ENCODE measurements around the gene RANBP3.
"Not testable (repeated sequence)": the region's sequence is repeated elsewhere in the genome, so short reads cannot be mapped to it uniquely, and the experiment has no call there.

Gene RANBP3

GRCh38 chr19:6006896-6007295, 29.0 kb upstream of the RANBP3 start:
- DNase-seq: no peak

DNA sequence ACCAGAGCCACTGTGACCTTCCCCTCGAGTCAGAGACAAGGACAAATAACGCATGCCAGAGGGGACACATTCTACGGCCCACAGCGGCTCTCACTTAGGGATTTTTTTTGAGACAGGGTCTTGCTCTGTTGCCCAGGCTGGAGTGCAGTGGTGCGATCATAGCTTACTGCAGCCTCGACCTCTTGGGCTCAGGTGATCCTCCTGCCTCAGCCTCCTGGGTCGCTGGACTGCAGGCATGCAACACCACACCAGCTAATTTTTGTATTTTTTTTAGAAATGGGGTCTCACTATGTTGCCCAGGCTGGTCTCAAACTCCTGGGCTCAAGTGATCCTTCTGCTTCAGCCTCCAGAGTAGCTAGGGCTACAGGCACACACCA, 28.1 kb upstream of the RANBP3 start:
- not testable (repeated sequence) for DNase-seq

- no peak for DNase-seq
These were observed 27.6 kb upstream of the RANBP3 start for GRCh38 chr19:6005321-6006069.

DNA sequence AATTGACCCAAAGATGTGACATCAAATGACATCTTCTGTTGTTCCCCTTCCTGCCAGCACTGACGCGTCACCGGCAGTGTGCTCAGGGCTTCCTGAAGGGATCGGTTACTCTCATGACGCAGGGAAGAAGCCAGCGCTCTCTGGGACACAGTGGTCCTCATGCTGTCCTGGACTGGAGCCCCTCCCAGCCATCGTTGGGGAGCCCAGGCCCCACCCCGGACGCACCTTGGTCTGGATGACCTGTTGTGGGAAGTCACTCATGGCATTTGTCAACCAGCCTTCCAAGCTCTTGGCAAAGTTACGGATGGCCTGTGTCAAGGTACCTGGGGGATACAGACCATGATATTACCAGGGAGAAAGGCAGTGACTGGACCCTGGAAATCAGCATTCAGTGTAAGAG, 26.0 kb upstream of the RANBP3 start:
- no peak for DNase-seq

GRCh38 chr19:6002591-6002990, 24.7 kb upstream of the RANBP3 start:
- no peak for DNase-seq

DNA sequence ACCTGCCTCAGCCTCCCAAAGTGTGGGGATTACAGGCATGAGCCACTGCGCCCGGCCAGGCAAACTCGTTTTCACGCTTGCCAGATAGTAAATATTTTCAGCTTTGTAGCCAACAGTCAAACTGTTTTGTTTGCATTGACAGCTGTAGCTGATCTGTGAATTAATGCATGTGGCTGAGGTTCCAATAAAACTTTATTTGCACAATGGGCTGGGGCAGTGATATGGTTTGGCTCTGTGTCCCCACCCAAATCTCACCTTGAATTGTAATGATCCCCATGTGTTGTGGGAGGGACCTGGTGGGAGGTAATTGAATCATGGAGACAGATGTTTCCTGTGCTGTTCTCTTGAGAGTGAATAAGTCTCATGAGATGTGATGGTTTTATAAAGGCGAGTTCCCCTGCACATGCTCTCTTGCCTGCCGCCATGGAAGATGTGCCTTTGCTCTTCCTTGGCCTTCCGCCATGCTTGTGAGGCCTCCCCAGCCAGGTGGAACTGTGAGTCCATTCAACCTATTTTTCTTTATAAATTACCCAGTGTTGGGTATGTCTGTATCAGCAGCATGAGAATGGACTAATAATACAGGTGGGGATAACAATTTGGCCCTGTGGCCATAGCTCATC, 22.4 kb upstream of the RANBP3 start:
- no peak for DNase-seq

DNA sequence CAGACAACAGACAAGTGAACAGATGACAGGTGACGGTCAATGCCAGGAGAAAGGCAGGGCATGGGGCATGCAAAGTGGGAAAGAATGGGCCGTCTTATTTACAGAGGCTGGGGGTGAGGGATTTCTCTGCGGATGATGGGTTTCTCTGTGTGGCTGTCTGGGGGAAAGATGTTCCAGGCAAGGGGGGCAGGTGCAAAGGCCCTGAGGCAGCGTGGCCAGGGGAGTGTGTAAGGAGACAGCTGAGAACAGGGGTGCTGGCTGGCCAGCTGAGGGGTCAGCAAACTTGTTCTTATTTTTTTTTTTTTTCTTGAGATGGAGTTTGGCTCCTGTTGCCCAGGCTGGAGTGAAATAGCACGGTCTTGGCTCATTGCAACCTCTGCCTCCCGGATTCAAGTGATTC, 21.8 kb upstream of the RANBP3 start:
- DNase-seq: no peak

GRCh38 chr19:5997371-5997770, 19.4 kb upstream of the RANBP3 start:
- no peak for DNase-seq

- DNase-seq: no peak
These were observed 18.8 kb upstream of the RANBP3 start for GRCh38 chr19:5996623-5997320.

GRCh38 chr19:5996102-5996501, 18.2 kb upstream of the RANBP3 start:
- no peak for DNase-seq

- no peak for DNase-seq
These were observed 17.7 kb upstream of the RANBP3 start for GRCh38 chr19:5995606-5996005.

DNA sequence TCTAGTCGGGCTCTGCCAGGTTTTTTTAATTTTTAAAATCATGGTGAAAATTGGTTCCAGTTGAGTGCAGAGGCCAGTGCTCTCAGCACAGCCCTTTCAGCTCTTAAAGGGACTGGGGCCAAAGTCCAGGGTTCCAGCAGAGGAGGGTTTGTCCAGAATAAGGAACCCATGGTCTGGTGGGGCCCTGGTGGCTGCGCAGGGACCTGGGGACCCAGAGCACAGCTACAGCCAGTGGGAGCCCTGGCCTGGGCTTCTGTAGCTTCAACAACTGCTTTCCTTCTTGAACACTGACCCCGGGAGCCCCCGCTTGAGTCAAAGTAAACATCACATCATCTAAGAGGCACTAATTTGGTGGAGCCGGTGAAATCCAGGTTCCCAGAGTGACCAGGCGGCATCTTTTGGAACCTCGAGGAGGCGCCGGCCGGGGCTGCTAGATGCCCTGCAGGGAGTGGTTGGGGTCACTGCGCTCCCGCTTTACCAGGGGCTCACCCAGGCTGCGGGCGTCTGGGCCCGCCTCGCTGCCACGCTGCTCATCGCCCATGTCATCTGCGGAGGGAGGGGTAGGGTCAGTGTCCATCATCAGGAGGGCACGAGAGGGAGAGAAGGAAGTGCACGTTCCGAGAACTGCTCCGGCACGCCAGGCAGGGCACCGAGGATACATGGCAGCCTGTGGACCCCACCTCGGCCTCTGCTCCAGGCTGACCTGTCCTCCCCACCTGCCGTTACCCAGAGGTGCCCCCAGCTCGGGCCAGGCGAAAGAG, 16.6 kb upstream of the RANBP3 start:
- no peak for DNase-seq

- DNase-seq: no peak
These were observed 15.9 kb upstream of the RANBP3 start for GRCh38 chr19:5993648-5994358.

- DNase-seq: no peak
These were observed 15.3 kb upstream of the RANBP3 start for GRCh38 chr19:5993201-5993600.

DNA sequence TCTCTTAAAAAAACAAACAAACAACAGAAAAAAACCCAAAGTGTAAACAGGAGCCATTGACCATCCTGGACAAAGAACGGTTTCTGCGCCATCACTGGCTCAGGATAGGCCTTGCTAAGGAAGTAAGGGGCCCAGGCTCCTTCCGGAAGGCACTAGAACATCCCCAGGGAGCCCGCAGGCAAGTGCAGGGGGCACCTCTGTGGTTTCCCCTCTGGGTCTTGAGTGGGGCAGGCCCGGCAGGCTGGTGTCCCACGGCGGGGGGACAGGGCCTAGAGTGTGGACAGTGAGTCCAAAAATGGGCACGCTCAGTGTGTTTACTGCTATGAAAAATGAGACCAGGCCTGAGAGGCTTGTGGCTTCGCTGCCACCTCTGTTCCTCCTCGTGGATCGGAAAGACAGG, 14.8 kb upstream of the RANBP3 start:
- no peak for DNase-seq

- no peak for DNase-seq
These were observed 13.4 kb upstream of the RANBP3 start for GRCh38 chr19:5991244-5991838.

DNA sequence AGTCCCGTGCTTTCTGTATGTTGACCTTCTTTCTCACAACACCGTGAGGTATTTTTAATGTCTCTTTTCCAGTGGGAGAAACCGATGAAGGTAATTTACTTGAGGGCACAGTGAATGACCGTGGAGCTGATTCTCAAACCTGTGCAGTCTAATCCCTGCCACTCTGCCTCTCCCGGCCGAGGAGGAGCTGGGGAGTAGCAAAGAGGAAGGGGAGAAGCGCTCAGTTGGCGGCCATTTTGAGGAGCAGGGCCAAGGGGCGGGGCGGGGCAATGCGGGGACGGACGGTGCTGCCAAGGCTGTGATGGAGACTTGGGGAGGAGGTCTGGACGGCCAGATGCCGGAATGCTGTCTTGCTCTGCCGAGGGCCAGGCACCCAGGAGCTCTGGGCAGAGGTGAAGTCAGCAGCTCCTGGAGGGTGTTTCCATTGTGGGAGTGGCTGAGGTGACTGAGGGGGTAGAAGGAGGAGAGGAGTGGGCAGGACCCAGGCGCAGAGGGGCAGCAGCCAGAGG, 12.4 kb upstream of the RANBP3 start:
- DNase-seq: no peak

GRCh38 chr19:5989388-5990074, 11.6 kb upstream of the RANBP3 start:
- DNase-seq: no peak

DNA sequence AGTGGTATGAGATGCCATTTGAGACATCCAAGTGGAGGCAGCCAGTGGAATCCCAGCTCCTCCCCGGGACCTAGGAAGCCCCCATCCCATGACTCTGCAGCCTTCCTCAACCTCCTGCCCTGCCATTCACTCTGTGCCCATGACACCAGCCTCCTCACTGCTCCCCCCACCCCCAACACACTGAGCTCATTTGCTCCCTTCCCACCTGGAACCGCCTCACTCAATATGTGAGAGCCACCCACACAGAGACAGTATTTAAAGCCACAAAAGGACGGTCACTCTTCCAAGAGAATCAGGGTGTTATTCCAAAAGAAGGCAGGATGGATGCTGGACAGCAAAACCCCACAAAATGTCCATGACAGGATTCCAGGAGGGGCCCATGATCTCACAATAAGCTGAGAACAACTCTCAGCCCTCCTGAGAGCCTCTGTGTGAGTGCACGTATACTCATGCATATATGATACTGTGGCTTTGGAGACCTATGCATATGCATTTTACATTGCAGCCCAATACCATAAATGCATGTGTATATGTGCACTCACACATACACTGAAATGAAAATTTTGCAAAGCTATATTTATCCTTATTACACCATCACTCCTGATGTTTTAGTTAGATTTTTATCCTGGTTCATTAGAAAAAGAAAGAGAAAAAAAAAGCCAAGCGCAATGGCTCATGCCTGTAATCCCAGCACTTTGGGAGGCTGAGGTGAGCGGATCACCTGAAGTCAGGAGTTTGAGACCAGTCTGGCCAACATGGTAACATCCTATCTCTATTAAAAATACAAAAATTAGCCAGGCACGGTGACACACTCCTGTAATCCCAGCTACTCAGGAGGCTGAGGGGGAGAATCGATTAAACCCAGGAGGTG, 10.8 kb upstream of the RANBP3 start:
- DNase-seq: no peak

DNA sequence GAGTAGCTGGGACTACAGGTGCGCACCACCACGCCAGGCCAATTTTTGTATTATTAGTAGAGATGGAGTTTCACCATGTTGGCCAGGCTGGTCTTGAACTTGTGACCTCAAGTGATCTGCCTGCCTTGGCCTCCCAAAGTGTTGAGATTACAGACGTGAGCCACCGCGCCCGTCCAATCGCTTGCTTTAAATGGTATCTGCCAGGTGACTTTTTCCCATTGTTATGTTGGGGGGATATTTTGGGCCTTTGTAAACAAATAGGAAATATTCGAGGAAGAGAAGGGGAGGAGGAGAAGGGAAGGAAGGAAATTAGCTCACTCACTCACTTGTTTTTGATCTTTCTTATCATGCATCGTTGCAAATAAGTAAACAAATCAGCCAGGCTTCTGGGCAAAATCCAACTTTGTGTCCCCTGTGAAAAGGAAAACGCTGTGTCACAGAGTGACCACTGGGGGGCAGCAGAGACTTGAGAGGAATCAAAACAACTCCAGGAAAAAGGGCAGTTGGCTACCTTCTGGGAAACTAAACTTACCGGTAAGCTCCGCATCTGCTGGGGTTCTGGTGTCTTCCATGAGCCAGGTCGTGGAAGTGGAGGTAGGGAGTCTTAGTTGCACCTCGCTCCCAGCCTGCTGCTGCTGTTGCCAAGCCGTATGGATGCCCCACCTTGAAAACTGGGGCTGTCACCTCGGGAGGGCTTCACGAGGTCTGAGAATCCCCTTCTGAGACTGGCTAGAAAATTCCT, 9.3 kb upstream of the RANBP3 start:
- peak; percentile 76 for DNase-seq
